Naive thymus-derived CD4-positive, alpha-beta T cell (primary cell): Measurements from ENCODE around the gene STX10. TPM values are rescaled to one million over a fixed set of nuclear protein-coding genes. Genes with fewer than 3 reads are reported as not detected.

Experiments
- ATAC-seq: fragments of 150-1000 bp; cut with Tn5 transposase; 2 replicates; pipeline ENCODE4 v1.10.0; 2021; ENCODE audit warnings: mild to moderate bottlenecking, moderate library complexity
- CTCF ChIA-PET: fragments of 350-600 bp; sonication (Branson Sonifier 250); formaldehyde crosslinking; loops from one replicate; lab custom pipeline; 2021; ENCODE audit warnings: antibody characterized with exemption; lab: Charles Lee
- POLR2A ChIA-PET: fragments of 350-600 bp; sonication (Branson Sonifier 250); formaldehyde crosslinking; loops from one replicate; lab custom pipeline; 2021; ENCODE audit warnings: antibody characterized with exemption, inconsistent platforms; lab: Charles Lee
- DNase-seq, 9 donors: peaks; one replicate each; pipeline versions ENCODE4 v3.0.0 to v3.0.0-alpha.2; 2020 to 2022; ENCODE audit warnings: mixed read lengths in 1 of 9
- H3K27ac ChIP-seq: one replicate; pipeline ENCODE4 v1.7.0; 2013; ENCODE audit warnings: mild to moderate bottlenecking, low read depth, low read length, moderate library complexity
- H3K27me3 ChIP-seq, 2 donors: one replicate each; pipeline ENCODE4 v1.7.0; 2013; ENCODE audit warnings: low read length in 2 of 2, mild to moderate bottlenecking in 2 of 2, moderate library complexity in 2 of 2; ENCODE audit not compliant: control insufficient read depth in 2 of 2, insufficient read depth in 2 of 2
- H3K36me3 ChIP-seq, 3 experiments: 1 replicate in 2 of 3; 2 replicates in 1 of 3; pipeline ENCODE4 v1.7.0; 2013; ENCODE audit warnings: low read length in 3 of 3, mild to moderate bottlenecking in 3 of 3, moderate library complexity in 1 of 3; ENCODE audit not compliant: insufficient read depth in 3 of 3, control insufficient read depth in 2 of 3
- H3K4me1 ChIP-seq, 2 donors: one replicate each; pipeline ENCODE4 v1.7.0; 2013; ENCODE audit warnings: low read length in 2 of 2, mild to moderate bottlenecking in 2 of 2, moderate library complexity in 1 of 2; ENCODE audit not compliant: control insufficient read depth in 2 of 2, insufficient read depth in 2 of 2
- H3K4me3 ChIP-seq: 2 replicates; pipeline ENCODE4 v1.7.0; 2013; ENCODE audit warnings: mild to moderate bottlenecking, low read length
- H3K9me3 ChIP-seq, 3 experiments: 1 replicate in 2 of 3; 2 replicates in 1 of 3; pipeline ENCODE4 v1.7.0; 2013; ENCODE audit warnings: low read length in 3 of 3; ENCODE audit not compliant: control insufficient read depth in 2 of 3
- H3K27ac Mint-ChIP-seq, 9 donors: one replicate each; pipeline ENCODE4 v1.8.0; 2020 to 2022; ENCODE audit warnings: mixed read lengths in 9 of 9, mild to moderate bottlenecking in 8 of 9, moderate library complexity in 5 of 9, inconsistent platforms in 2 of 9
- H3K27me3 Mint-ChIP-seq, 5 donors: one replicate each; pipeline ENCODE4 v1.8.0; 2021 to 2022; ENCODE audit warnings: mixed read lengths in 5 of 5, mild to moderate bottlenecking in 1 of 5
- H3K36me3 Mint-ChIP-seq, 5 donors: one replicate each; pipeline ENCODE4 v1.8.0; 2020 to 2022; ENCODE audit warnings: mixed read lengths in 5 of 5, mild to moderate bottlenecking in 3 of 5, inconsistent platforms in 1 of 5
- H3K4me1 Mint-ChIP-seq, 7 donors: one replicate each; pipeline ENCODE4 v1.8.0; 2020 to 2022; ENCODE audit warnings: mixed read lengths in 7 of 7, mild to moderate bottlenecking in 3 of 7, inconsistent platforms in 1 of 7
- H3K4me3 Mint-ChIP-seq, 10 donors: one replicate each; pipeline ENCODE4 v1.8.0; 2020 to 2022; ENCODE audit warnings: mild to moderate bottlenecking in 10 of 10, mixed read lengths in 10 of 10, moderate library complexity in 6 of 10, inconsistent platforms in 2 of 10
- H3K9me3 Mint-ChIP-seq, 11 donors: one replicate each; pipeline ENCODE4 v1.8.0; 2020 to 2022; ENCODE audit warnings: mixed read lengths in 11 of 11, mild to moderate bottlenecking in 4 of 11, inconsistent platforms in 1 of 11, moderate library complexity in 1 of 11
- intact Hi-C, 2 donors: fragments of 100-400 bp; cut with micrococcal nuclease; formaldehyde crosslinking; loops; one replicate each; pipeline ENCODE4 v1.15.1; 2023
- polyA plus RNA-seq, 2 donors: library from polyadenylated mRNA; unstranded; fragments of 300-500 nt; fragmentation: Illumina TruSeq; gene quantifications; one replicate each; pipeline ENCODE4 v1.2.3, GENCODE V29; 2021
- total RNA-seq, 6 experiments: library from RNA in 5 of 6; stranded (reverse) in 5 of 6; gene quantifications; 1 replicate in 5 of 6; 2 replicates in 1 of 6; pipeline ENCODE4 v1.2.3 and lab custom pipeline; 2021 to 2026

STX10 gene
- total and polyA plus RNA-seq, 7 experiments from 2014 or later: 42.6 to 76.2 (median 63.7) TPM

GRCh38 chr19:13099073-13099999, 50.8 kb downstream of the STX10 start:
- CTCF ChIA-PET: interaction anchor here (0.8 to 1.8 kb wide), 4 partner anchors 19 to 134 kb away, joined by 3 to 4 read pairs (median 4); partner anchors contain the start of gene NACC1
- H3K27ac Mint-ChIP-seq: peak overlapping the region; percentile 88 to 99 (median 93)
- peaks cover 17 to 64% (median 53%) of the 10 kb centered on the region in 7 donors for H3K4me1 Mint-ChIP-seq

GRCh38 chr19:13098277-13099072, 51.7 kb downstream of the STX10 start:
- ChIA-PET POLR2A (interaction anchor here (1.4 to 3.5 kb wide), 3 partner anchors 19 to 208 kb away, joined by 5 to 19 read pairs (median 11); partner anchors contain the start of genes GCDH and NACC1), CTCF (no interaction called here)
- Histone ChIP-seq H3K27me3 (peaks cover 0 to 6% of the 10 kb centered on the region in 2 donors), H3K9me3 (no peaks in the 10 kb centered on the region), H3K36me3 (no peaks in the 10 kb centered on the region), H3K27ac (peak overlapping the region; percentile 82), H3K4me3 (peak overlapping the region; percentile 74), H3K4me1 (peaks cover 62 to 63% of the 10 kb centered on the region in 2 donors)
- H3K27me3 Mint-ChIP-seq: peaks cover 6 to 40% (median 16%) of the 10 kb centered on the region in 5 donors
- ATAC-seq (peak; percentile 8), DNase-seq (peak in 5 of 9 donors; percentile 34 to 54 (median 45))
- peaks cover 0 to 4% (median 0%) of the 10 kb centered on the region in 11 donors for H3K9me3 Mint-ChIP-seq
- intact Hi-C loops: loop anchor here (1.0 to 10.0 kb wide), 7 partner anchors 18 to 306 kb away; partner anchors contain the start of genes IER2 (in 2 of the 2), STX10 (in 2 of the 2), TRMT1 (in 2 of the 2) and DNASE2 (in 1 of the 2)
- H3K4me3 Mint-ChIP-seq: peak overlapping the region; percentile 79 to 90 (median 86)
- peaks cover 0 to 7% (median 0%) of the 10 kb centered on the region in 5 donors for H3K36me3 Mint-ChIP-seq
- peaks cover 17 to 61% (median 54%) of the 10 kb centered on the region in 7 donors for H3K4me1 Mint-ChIP-seq
- peak overlapping the region; percentile 51 to 91 (median 87) for H3K27ac Mint-ChIP-seq

More at GRCh38 chr19:13099073-13099999, 50.8 kb downstream of the STX10 start:
- peak overlapping the region; percentile 82 for H3K27ac ChIP-seq
- peak; percentile 66 for ATAC-seq
- POLR2A ChIA-PET: interaction anchor here (0.6 to 3.5 kb wide), 12 partner anchors 9 to 1390 kb away, joined by 3 to 19 read pairs (median 5); partner anchors contain the start of genes GCDH, JUNB, NACC1 and TRMT1
- Mint-ChIP-seq H3K36me3 (peaks cover 0 to 7% (median 0%) of the 10 kb centered on the region in 5 donors), H3K4me3 (peak overlapping the region; percentile 80 to 90 (median 86)), H3K27me3 (peaks cover 6 to 35% (median 16%) of the 10 kb centered on the region in 5 donors), H3K9me3 (peaks cover 0 to 4% (median 0%) of the 10 kb centered on the region in 11 donors)
- peak overlapping the region; percentile 74 for H3K4me3 ChIP-seq
- H3K36me3 ChIP-seq: no peaks in the 10 kb centered on the region
- intact Hi-C loops: loop anchor here (1.0 to 10.0 kb wide), 6 partner anchors 17 to 307 kb away; partner anchors contain the start of genes IER2 (in 2 of the 2), STX10 (in 2 of the 2), TRMT1 (in 2 of the 2) and DNASE2 (in 1 of the 2)
- DNase-seq: peak; percentile 67 to 85 (median 81)
- peaks cover 70 to 71% of the 10 kb centered on the region in 2 donors for H3K4me1 ChIP-seq
- no peaks in the 10 kb centered on the region for H3K9me3 ChIP-seq
- H3K27me3 ChIP-seq: peaks cover 0 to 6% of the 10 kb centered on the region in 2 donors

GRCh38 chr19:13097463-13098258, 52.5 kb downstream of the STX10 start:
- Mint-ChIP-seq H3K27ac (peak overlapping the region in 5 of 9 donors; percentile 57 to 91 (median 86)), H3K9me3 (peaks cover 0 to 4% (median 0%) of the 10 kb centered on the region in 11 donors), H3K27me3 (peaks cover 6 to 40% (median 16%) of the 10 kb centered on the region in 5 donors), H3K4me1 (peaks cover 17 to 55% (median 49%) of the 10 kb centered on the region in 7 donors), H3K36me3 (peaks cover 0 to 7% (median 0%) of the 10 kb centered on the region in 5 donors), H3K4me3 (peak overlapping the region in 9 of 10 donors; percentile 59 to 88 (median 80))
- intact Hi-C loops: loop anchor here (1.0 to 10.0 kb wide), 5 partner anchors 19 to 305 kb away; partner anchors contain the start of genes DNASE2 (in 1 of the 2), IER2 (in 1 of the 2), JUNB (in 1 of the 2) and KLF1 (in 1 of the 2)
- no peaks in the 10 kb centered on the region for H3K36me3 ChIP-seq
- peak overlapping the region; percentile 58 for H3K27ac ChIP-seq
- peak in 3 of 9 donors; percentile 19 to 50 (median 25) for DNase-seq
- H3K9me3 ChIP-seq: no peaks in the 10 kb centered on the region
- CTCF ChIA-PET: no interaction called here
- ATAC-seq: no peak
- peaks cover 0 to 6% of the 10 kb centered on the region in 2 donors for H3K27me3 ChIP-seq
- H3K4me3 ChIP-seq: peak overlapping the region; percentile 24
- POLR2A ChIA-PET: no interaction called here
- H3K4me1 ChIP-seq: peaks cover 54 to 55% of the 10 kb centered on the region in 2 donors

- no peak for ATAC-seq
- intact Hi-C loops: loop anchor here in 1 of 2 donors (5.0 to 10.0 kb wide), 2 partner anchors 212 to 305 kb away; partner anchors contain the start of genes DNASE2, JUNB and KLF1
- Histone ChIP-seq H3K36me3 (no peaks in the 10 kb centered on the region), H3K27ac (peak overlapping the region; percentile 58), H3K9me3 (no peaks in the 10 kb centered on the region), H3K4me1 (peaks cover 49 to 50% of the 10 kb centered on the region in 2 donors), H3K27me3 (peaks cover 0 to 6% of the 10 kb centered on the region in 2 donors), H3K4me3 (peak overlapping the region; percentile 24)
- Mint-ChIP-seq H3K36me3 (peaks cover 0 to 7% (median 0%) of the 10 kb centered on the region in 5 donors), H3K9me3 (peaks cover 0 to 4% (median 0%) of the 10 kb centered on the region in 11 donors), H3K4me3 (peak overlapping the region; percentile 64 to 82 (median 74)), H3K4me1 (peaks cover 17 to 51% (median 46%) of the 10 kb centered on the region in 7 donors), H3K27me3 (peaks cover 6 to 40% (median 16%) of the 10 kb centered on the region in 5 donors), H3K27ac (peak overlapping the region; percentile 17 to 86 (median 69))
- DNase-seq: no peak
- ChIA-PET CTCF (interaction anchor here (3.3 kb wide), 1 partner anchor 8 kb away, joined by 19 read pairs; no protein-coding TSS in a partner anchor), POLR2A (interaction anchor here (1.2 kb wide), 1 partner anchor 67 kb away, joined by 3 read pairs; no protein-coding TSS in a partner anchor)
These were observed 53.1 kb downstream of the STX10 start for GRCh38 chr19:13097033-13097462.
